Measurements from ENCODE around the gene SOX14.

The SOX14 gene

GRCh38 chr3:137767538-137768360 lies 3.6 kb downstream of the SOX14 start (continued):
- TF ChIP-seq ELK4 (IDR thresholded peaks at IDR 0.05; ENCODE audit: borderline replicate concordance, low read depth, low read length): no peak
- no peak for TF ChIP-seq ZNF146 (tag by site-specific recombination; IDR thresholded peaks at IDR 0.05)
- no peak for TF ChIP-seq ZNF664 (tag by site-specific recombination; IDR thresholded peaks at IDR 0.05)
- TF ChIP-seq ZNF513 (tag by site-specific recombination; IDR thresholded peaks at IDR 0.05): no peak
- TF ChIP-seq ZNF354C (tag by site-specific recombination; IDR thresholded peaks at IDR 0.05; ENCODE audit: borderline replicate concordance, low read depth): no peak
- no peak for TF ChIP-seq ZXDB (tag by site-specific recombination; IDR thresholded peaks at IDR 0.05)
- TF ChIP-seq ZBTB17 (tag by site-specific recombination; IDR thresholded peaks at IDR 0.05): no peak

- H3K4me3 ChIP-seq (ENCODE audit: low read depth, low read length): no peak overlapping the region
Observed at GRCh38 chr3:137768361-137769321, 4.5 kb downstream of the SOX14 start.

More at GRCh38 chr3:137768361-137769321, 4.5 kb downstream of the SOX14 start:
- H3K36me3 ChIP-seq (ENCODE audit: control insufficient read depth in 2 of 2, insufficient read depth in 1 of 2, low read length in 2 of 2): no peaks in the 10 kb centered on the region
- H3K9me3 ChIP-seq (ENCODE audit: control insufficient read depth, insufficient read depth, low read depth, low read length): no peaks in the 10 kb centered on the region
- no peak overlapping the region for H3K27ac ChIP-seq (ENCODE audit: extremely low read depth, low read depth, low read length)
- CTCF ChIA-PET: no interaction called here
- POLR2A ChIA-PET: no interaction called here
- TF ChIP-seq ZNF248 (tag by site-specific recombination; IDR thresholded peaks at IDR 0.05): no peak
- no peak for TF ChIP-seq ZNF645 (tag by site-specific recombination; IDR thresholded peaks at IDR 0.05)
- no peak for TF ChIP-seq ZNF292 (tag by site-specific recombination; IDR thresholded peaks at IDR 0.05; ENCODE audit: borderline replicate concordance, low read depth)
- TF ChIP-seq ZNF585B (tag by site-specific recombination; IDR thresholded peaks at IDR 0.05): no peak
- TF ChIP-seq ZNF677 (tag by site-specific recombination; IDR thresholded peaks at IDR 0.05): no peak
- TF ChIP-seq SP2 (tag by site-specific recombination; IDR thresholded peaks at IDR 0.05): no peak
- TF ChIP-seq ZNF792 (tag by site-specific recombination; IDR thresholded peaks at IDR 0.05): no peak
- no peak for TF ChIP-seq SP3 (tag by site-specific recombination; IDR thresholded peaks at IDR 0.05)
- TF ChIP-seq ZNF148 (tag by site-specific recombination; IDR thresholded peaks at IDR 0.05; ENCODE audit: borderline replicate concordance): no peak
- no peak for TF ChIP-seq ZNF555 (tag by site-specific recombination; conservative IDR thresholded peaks at IDR 0.05)
- TF ChIP-seq ZNF302 (tag by site-specific recombination; IDR thresholded peaks at IDR 0.05; ENCODE audit: low read depth): no peak
- no peaks in the 10 kb centered on the region for H3K4me1 ChIP-seq (ENCODE audit: control insufficient read depth, insufficient read depth, low read length)

Measured in HEK293 (cell line).